AG09309 (cell line): ENCODE measurements around the gene TTC7B.

Experiments used
- DNase-seq: peaks from one replicate; pipeline ENCODE4 v3.0.0-alpha.2; 2010; ENCODE audit warnings: low read depth
- H3K4me3 ChIP-seq: 2 replicates; pipeline ENCODE4 v1.5.1; 2011; ENCODE audit warnings: mild to moderate bottlenecking, low read depth, low read length, moderate library complexity; ENCODE audit not compliant: control insufficient read depth
- CTCF ChIP-seq: IDR thresholded peaks from 2 replicates; pipeline ENCODE4 v1.5.1; 2011; ENCODE audit warnings: mild to moderate bottlenecking, low read depth, low read length, inconsistent platforms; ENCODE audit not compliant: insufficient read depth, control insufficient read depth; ENCODE audit errors: missing control alignments

The TTC7B gene

GRCh38 chr14:90642244-90642717, 173.9 kb downstream of the TTC7B start:
- no peak overlapping the region for H3K4me3 ChIP-seq
- TF ChIP-seq CTCF: no peak
- DNase-seq: no peak

- DNase-seq: no peak
- no peak for TF ChIP-seq CTCF
- H3K4me3 ChIP-seq: no peak overlapping the region
Measured at GRCh38 chr14:90641615-90642243, 174.5 kb downstream of the TTC7B start.

DNA sequence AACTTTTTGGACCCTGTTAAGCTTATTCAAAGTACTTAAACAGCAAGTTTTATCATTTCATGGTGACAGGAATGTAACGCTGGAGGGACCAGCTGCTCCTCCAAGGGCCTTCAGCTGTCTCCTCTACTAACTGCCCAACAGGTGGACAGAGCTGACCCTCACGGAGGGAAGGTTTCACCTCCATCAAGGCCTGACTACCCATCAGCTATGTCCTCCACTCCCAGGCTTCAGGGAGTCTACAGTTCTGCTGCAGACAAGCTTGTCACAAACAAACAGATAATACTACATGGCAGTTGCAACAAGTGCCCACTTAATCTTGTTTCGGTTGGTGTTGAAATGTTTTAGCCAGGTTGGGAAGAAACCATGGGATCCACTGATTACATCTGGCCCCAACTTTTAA, 175.1 kb downstream of the TTC7B start:
- H3K4me3 ChIP-seq: no peak overlapping the region
- TF ChIP-seq CTCF: no peak
- no peak for DNase-seq

GRCh38 chr14:90639641-90640040, 176.6 kb downstream of the TTC7B start:
- no peak for TF ChIP-seq CTCF
- no peak for DNase-seq
- H3K4me3 ChIP-seq: no peak overlapping the region

DNA sequence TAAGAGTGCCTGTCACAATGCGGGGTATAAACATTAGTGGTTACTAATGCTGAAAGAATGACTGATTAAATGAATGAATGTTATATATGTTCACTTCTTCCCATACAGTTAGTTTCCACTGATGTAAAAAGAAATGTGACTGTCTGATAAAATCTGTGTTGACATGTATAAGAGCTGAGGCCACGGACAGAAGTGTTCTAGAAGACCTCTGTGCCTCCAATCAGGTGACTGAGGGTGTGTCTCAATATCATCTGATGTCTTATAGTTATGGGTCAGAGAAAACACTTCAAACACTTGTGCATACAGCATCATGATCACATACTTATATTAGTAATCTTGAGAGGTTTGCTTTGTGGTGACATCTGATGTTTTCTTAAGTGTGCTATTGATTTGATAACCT, 183.4 kb downstream of the TTC7B start:
- H3K4me3 ChIP-seq: no peak overlapping the region
- DNase-seq: no peak
- TF ChIP-seq CTCF: no peak

DNA sequence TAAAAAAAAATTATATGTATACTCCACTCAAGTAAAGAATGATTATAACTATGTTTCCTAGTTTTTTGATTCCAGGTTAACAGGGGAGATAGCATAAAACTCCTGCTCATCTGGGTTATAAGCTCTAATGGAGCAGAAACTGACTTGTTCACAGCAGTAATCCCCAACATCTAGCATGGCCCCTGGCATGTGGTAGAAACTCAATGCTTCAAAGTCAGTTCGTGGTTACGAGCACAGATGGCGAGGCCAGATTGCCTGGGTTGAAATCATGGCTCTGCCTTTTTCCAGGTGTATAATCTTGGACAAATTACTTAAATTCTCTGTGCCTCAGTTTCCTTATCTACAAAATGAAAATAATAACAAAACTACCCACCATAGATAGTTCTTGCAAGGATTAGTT, 183.8 kb downstream of the TTC7B start:
- DNase-seq: no peak
- no peak for TF ChIP-seq CTCF
- H3K4me3 ChIP-seq: no peak overlapping the region
